Activated T-cell treated with anti-CD3 and anti-CD28 coated beads, Interleukin-2, amount 50 U/mL, for 4 hours (primary cell): ENCODE results near the gene DPH2. TPM values are rescaled to one million over a fixed set of nuclear protein-coding genes. Genes with fewer than 3 reads are reported as not detected.

Source experiments
- ATAC-seq, 2 donors: fragments of 200-7000 bp; cut with Tn5 transposase; one replicate each; pipeline ENCODE4 v1.10.0; 2021
- DNase-seq: peaks from one replicate; pipeline ENCODE4 v3.0.0-alpha.2; 2020
- H3K27me3 Mint-ChIP-seq: one replicate; pipeline ENCODE4 v1.8.0; 2021; ENCODE audit warnings: low read depth, mixed read lengths
- H3K36me3 Mint-ChIP-seq: one replicate; pipeline ENCODE4 v1.8.0; 2022; ENCODE audit warnings: mixed read lengths; ENCODE audit not compliant: insufficient read depth
- H3K4me1 Mint-ChIP-seq: one replicate; pipeline ENCODE4 v1.8.0; 2021; ENCODE audit warnings: low read depth, mixed read lengths
- H3K4me3 Mint-ChIP-seq: one replicate; pipeline ENCODE4 v1.8.0; 2021; ENCODE audit warnings: mild to moderate bottlenecking, moderate library complexity, mixed read lengths
- H3K9me3 Mint-ChIP-seq: one replicate; pipeline ENCODE4 v1.8.0; 2021; ENCODE audit warnings: mixed read lengths
- total RNA-seq, 3 donors: library from RNA; stranded (reverse); gene quantifications; one replicate each; pipeline ENCODE4 v1.2.1, GENCODE V29; 2021

The DPH2 gene
- total RNA-seq, 3 donors from 2014 or later: 128 to 151 (median 145) TPM

- DNase-seq: no peak
- H3K4me1 Mint-ChIP-seq: no peaks in the 10 kb centered on the region
- no peaks in the 10 kb centered on the region for H3K9me3 Mint-ChIP-seq
- ATAC-seq: no peak
- no peak overlapping the region for H3K4me3 Mint-ChIP-seq
- H3K27me3 Mint-ChIP-seq: no peaks in the 10 kb centered on the region
- peaks cover 4% of the 10 kb centered on the region for H3K36me3 Mint-ChIP-seq
These were observed 51.9 kb downstream of the DPH2 start for GRCh38 chr1:44021581-44022321.

Other genes starting within 250 kb of the DPH2 start
- gene ARTN, start 36.2 kb upstream of the DPH2 start, total RNA-seq: under 1 TPM; 0.33 to 0.45 (median 0.40) TPM
- 10 to 100 TPM; 27.5 to 31.9 (median 28.2) TPM for gene IPO13, start 23.1 kb upstream of the DPH2 start, total RNA-seq
- gene ATP6V0B, start 5.0 kb downstream of the DPH2 start, total RNA-seq: 100 to 1,000 TPM; 202 to 210 (median 209) TPM
- gene B4GALT2, start 9.2 kb downstream of the DPH2 start, total RNA-seq: 10 to 100 TPM; 32.1 to 35.1 (median 33.7) TPM
- 1 to 10 TPM; 1.0 to 1.8 (median 1.2) TPM for gene CCDC24, start 21.6 kb downstream of the DPH2 start, total RNA-seq
- 10 to 100 TPM; 14.3 to 25.0 (median 18.3) TPM for gene SLC6A9, start 61.5 kb downstream of the DPH2 start, total RNA-seq
- not detected for gene KLF17, start 148.8 kb downstream of the DPH2 start, total RNA-seq
- not detected for gene KLF18, start 171.6 kb downstream of the DPH2 start, total RNA-seq
- gene DMAP1, start 243.5 kb downstream of the DPH2 start, total RNA-seq: 10 to 100 TPM; 40.4 to 50.5 (median 43.2) TPM